ENCODE measurements around the gene FGFR1OP2. TPM values are rescaled to one million over a fixed set of nuclear protein-coding genes. Genes with fewer than 3 reads are reported as not detected.

Gene FGFR1OP2
- total RNA-seq, 1 donor from 2014 or later = 103 TPM

DNA sequence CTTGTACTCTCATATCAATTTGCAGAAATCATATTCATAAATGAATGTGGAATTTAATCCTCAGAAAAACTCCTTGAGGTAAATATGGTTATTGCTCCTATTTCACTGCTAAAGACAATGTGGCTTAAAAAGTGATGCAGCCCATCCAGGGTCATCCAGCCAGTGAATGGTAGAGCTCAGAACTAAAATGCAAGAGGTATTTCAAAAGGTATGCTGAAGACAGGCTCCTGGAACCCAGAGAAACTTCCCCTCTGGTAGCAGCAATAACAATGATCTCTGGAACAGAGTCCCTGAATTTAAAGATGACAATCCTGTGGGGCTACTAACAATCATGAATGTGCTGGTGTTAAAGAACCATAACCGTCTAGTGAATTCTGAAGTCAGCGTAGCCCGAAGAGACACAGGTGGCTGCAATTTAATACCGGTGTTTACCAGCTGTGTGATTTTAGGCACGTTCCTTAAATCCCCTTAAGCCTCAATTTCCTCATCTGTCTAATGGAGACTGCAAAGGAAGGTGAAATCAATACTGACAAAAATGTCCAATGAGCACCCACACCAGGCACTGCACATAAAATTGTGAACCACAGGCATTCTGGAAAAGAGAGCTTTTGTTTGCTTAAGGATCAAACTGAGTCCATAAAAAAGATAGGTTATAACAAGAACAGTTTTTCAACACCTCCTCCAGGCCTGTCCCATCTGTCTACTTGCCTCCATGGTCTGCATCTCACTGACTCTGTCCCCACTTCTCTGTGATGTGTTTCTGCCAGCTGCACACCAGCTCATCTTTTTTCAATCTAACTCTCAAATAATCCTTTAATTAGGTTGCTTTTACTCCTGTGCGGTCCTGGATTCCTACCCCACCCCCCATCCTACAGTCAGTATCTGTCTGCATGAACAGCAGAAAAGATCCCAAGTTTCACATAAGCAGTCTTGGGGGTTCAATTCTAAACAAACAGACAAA, 65.4 kb downstream of the FGFR1OP2 start:
- peaks cover 66% of the 10 kb centered on the region for H3K79me2 ChIP-seq (ENCODE audit: low read depth)
- H3K27me3 ChIP-seq = no peaks in the 10 kb centered on the region
- no peak overlapping the region for H3K4me3 ChIP-seq
- H3F3A ChIP-seq (ENCODE audit: low read depth) = no peaks in the 10 kb centered on the region
- H4K20me1 ChIP-seq (ENCODE audit: low read depth) = peaks cover 9% of the 10 kb centered on the region
- H3K36me3 ChIP-seq = no peaks in the 10 kb centered on the region
- no peak overlapping the region for H3K9ac ChIP-seq
- Mint-ChIP-seq H3K9me3 (no peaks in the 10 kb centered on the region), H3K4me3 (no peak overlapping the region), H3K27me3 (ENCODE audit: insufficient read depth, low read depth) (no peaks in the 10 kb centered on the region), H3K36me3 (peaks cover 1% of the 10 kb centered on the region), H3K4me1 (peaks cover 8% of the 10 kb centered on the region), H3K27ac (no peak overlapping the region)
- H2AFZ ChIP-seq (replicated peaks) = no peak overlapping the region
- TF ChIP-seq EZH2phosphoT487 (IDR thresholded peaks at IDR 0.05) (no peak), EZH2 (IDR thresholded peaks at IDR 0.05) (no peak)
- TF ChIP-seq, protein P1, sequence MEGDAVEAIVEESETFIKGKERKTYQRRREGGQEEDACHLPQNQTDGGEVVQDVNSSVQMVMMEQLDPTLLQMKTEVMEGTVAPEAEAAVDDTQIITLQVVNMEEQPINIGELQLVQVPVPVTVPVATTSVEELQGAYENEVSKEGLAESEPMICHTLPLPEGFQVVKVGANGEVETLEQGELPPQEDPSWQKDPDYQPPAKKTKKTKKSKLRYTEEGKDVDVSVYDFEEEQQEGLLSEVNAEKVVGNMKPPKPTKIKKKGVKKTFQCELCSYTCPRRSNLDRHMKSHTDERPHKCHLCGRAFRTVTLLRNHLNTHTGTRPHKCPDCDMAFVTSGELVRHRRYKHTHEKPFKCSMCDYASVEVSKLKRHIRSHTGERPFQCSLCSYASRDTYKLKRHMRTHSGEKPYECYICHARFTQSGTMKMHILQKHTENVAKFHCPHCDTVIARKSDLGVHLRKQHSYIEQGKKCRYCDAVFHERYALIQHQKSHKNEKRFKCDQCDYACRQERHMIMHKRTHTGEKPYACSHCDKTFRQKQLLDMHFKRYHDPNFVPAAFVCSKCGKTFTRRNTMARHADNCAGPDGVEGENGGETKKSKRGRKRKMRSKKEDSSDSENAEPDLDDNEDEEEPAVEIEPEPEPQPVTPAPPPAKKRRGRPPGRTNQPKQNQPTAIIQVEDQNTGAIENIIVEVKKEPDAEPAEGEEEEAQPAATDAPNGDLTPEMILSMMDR (IDR thresholded peaks at IDR 0.05) = no peak
- H3K27ac ChIP-seq = no peak overlapping the region
- peak overlapping the region; percentile 36 for H3K4me2 ChIP-seq
- peak; percentile 29 for DNase-seq (ENCODE audit: low spot score)
- H3K4me1 ChIP-seq = peaks cover 15% of the 10 kb centered on the region
- no peaks in the 10 kb centered on the region for H3K9me3 ChIP-seq (ENCODE audit: low read depth)

DNA sequence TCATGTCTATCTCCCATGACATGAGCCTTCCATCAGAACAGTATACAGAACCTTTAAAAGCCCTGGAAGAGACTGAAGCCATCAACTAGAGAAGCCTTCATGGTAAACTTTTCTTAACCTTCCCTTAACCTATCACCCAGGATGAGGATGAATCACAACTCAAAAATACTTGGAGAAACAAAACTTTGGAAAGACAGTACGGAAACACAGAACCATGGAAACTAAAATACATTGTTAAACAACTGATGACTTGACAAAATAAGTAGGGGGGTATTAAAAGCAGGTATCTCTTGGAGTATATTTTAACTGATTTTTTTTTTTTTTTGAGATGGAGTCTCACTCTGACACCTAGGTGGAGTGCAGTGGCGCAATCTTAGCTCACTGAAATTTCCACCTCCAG, 67.2 kb downstream of the FGFR1OP2 start:
- TF ChIP-seq EZH2 (IDR thresholded peaks at IDR 0.05) (no peak), EZH2phosphoT487 (IDR thresholded peaks at IDR 0.05) (no peak)
- TF ChIP-seq, protein P1 (IDR thresholded peaks at IDR 0.05) = no peak
- H3K27me3 Mint-ChIP-seq (ENCODE audit: insufficient read depth, low read depth) = no peaks in the 10 kb centered on the region

DNA sequence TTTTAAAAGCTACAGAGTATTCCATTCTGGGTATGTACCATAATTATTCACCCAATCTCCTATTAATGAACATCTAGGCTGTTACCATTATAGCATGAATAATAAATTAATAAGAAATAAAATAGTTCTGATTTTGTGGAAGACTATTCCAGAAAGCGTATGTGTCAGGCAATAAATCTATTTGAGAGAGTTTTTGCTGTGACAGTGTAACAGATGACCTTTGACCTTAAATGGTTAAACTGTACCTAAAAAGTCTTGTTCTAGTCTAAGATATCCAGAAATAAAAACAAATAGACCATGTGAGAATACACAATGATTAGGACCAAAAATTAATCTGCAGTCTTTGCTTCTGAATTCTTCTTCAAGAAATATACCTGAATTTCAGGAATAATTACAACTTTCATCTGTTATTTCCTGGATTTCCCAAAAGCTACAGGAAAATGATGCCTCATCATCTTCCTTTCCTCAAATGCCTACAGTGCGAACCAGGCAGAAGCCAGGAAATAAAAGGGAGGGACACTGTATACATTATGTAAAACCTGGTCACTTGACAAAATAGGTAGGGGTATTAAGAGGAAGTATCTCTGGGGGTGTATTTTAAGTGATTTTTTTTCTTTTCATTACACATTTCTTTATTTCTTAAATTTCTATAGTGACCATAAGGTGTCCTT, 68.7 kb downstream of the FGFR1OP2 start:
- H3K4me3 Mint-ChIP-seq = no peak overlapping the region
- no peak for DNase-seq (ENCODE audit: low spot score)
- H3F3A ChIP-seq (ENCODE audit: low read depth) = no peaks in the 10 kb centered on the region
- H3K36me3 ChIP-seq = no peaks in the 10 kb centered on the region
- peaks cover 95% of the 10 kb centered on the region for H3K79me2 ChIP-seq (ENCODE audit: low read depth)
- no peaks in the 10 kb centered on the region for H3K9me3 ChIP-seq (ENCODE audit: low read depth)
- H3K27me3 Mint-ChIP-seq (ENCODE audit: insufficient read depth, low read depth) = no peaks in the 10 kb centered on the region
- H3K4me2 ChIP-seq = no peak overlapping the region
- H3K9ac ChIP-seq = no peak overlapping the region
- no peak for TF ChIP-seq EZH2 (IDR thresholded peaks at IDR 0.05)
- TF ChIP-seq, protein P1 (IDR thresholded peaks at IDR 0.05) = no peak
- no peak for TF ChIP-seq EZH2phosphoT487 (IDR thresholded peaks at IDR 0.05)
- peaks cover 27% of the 10 kb centered on the region for H3K4me1 ChIP-seq
- H3K27me3 ChIP-seq = no peaks in the 10 kb centered on the region
- H3K4me3 ChIP-seq = no peak overlapping the region
- no peak overlapping the region for H2AFZ ChIP-seq (replicated peaks)
- peaks cover 24% of the 10 kb centered on the region for H4K20me1 ChIP-seq (ENCODE audit: low read depth)
- no peak overlapping the region for H3K27ac ChIP-seq
- no peak overlapping the region for H3K27ac Mint-ChIP-seq
- no peaks in the 10 kb centered on the region for H3K9me3 Mint-ChIP-seq
- peaks cover under 1% of the 10 kb centered on the region for H3K36me3 Mint-ChIP-seq
- peaks cover 13% of the 10 kb centered on the region for H3K4me1 Mint-ChIP-seq

More for the DNA sequence above, 67.2 kb downstream of the FGFR1OP2 start:
- H3K36me3 Mint-ChIP-seq = peaks cover 1% of the 10 kb centered on the region
- no peak overlapping the region for H3K9ac ChIP-seq
- no peaks in the 10 kb centered on the region for H3K27me3 ChIP-seq
- H3K4me3 ChIP-seq = no peak overlapping the region
- no peaks in the 10 kb centered on the region for H3K9me3 ChIP-seq (ENCODE audit: low read depth)
- H3F3A ChIP-seq (ENCODE audit: low read depth) = no peaks in the 10 kb centered on the region
- peaks cover 82% of the 10 kb centered on the region for H3K79me2 ChIP-seq (ENCODE audit: low read depth)
- H3K4me1 ChIP-seq = peaks cover 15% of the 10 kb centered on the region
- no peaks in the 10 kb centered on the region for H3K36me3 ChIP-seq
- no peaks in the 10 kb centered on the region for H3K9me3 Mint-ChIP-seq
- H2AFZ ChIP-seq (replicated peaks) = no peak overlapping the region
- H3K27ac ChIP-seq = no peak overlapping the region
- H4K20me1 ChIP-seq (ENCODE audit: low read depth) = peaks cover 13% of the 10 kb centered on the region
- H3K27ac Mint-ChIP-seq = no peak overlapping the region
- no peak overlapping the region for H3K4me3 Mint-ChIP-seq
- no peak for DNase-seq (ENCODE audit: low spot score)
- H3K4me2 ChIP-seq = no peak overlapping the region
- H3K4me1 Mint-ChIP-seq = peaks cover 8% of the 10 kb centered on the region
